Medulla oblongata (tissue), 1 donor: ENCODE measurements around the gene C6orf15.

Experiments used
- DNase-seq: peaks from one replicate; pipeline ENCODE4 v3.0.0-alpha.2; 2015; ENCODE audit errors: extremely low spot score

The C6orf15 gene

DNA sequence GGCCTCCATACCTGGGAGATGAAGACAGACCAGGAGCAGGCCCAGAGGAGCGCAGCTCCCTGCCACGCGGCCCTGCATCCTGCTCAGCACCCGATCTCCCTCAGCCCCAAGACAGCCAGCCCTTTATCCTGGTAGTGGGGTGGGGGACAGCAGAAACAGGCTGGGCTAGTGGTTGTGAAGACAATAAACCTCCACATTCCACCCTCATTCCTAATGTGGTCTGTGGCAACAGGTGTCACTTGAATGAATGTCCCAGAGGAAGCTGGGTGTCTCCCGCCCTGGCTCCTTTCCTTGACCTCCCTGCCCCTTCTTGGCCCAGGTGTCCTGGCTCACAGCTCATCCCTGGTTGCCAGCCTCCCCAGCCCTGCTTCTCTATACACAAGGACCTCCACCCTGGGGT is at the start of gene C6orf15:
C6orf15 (minus strand) TSS at position 98 of the 400 bp plus-strand sequence; CDS start at position 78, 20 bp downstream.
- no peak for DNase-seq

GRCh38 chr6:31161216-31162126 is 49.1 kb upstream of the C6orf15 start:
- DNase-seq: no peak

- no peak for DNase-seq
These were observed 46.8 kb upstream of the C6orf15 start for GRCh38 chr6:31158863-31159855.

- peak; percentile 99 for DNase-seq
These were observed 45.9 kb upstream of the C6orf15 start, which contains the start of gene TCF19 for GRCh38 chr6:31158140-31158862. TSS of gene TCF19 (plus strand) at chr6:31158589. CDS start at chr6:31159470, 881 bp downstream.

DNA sequence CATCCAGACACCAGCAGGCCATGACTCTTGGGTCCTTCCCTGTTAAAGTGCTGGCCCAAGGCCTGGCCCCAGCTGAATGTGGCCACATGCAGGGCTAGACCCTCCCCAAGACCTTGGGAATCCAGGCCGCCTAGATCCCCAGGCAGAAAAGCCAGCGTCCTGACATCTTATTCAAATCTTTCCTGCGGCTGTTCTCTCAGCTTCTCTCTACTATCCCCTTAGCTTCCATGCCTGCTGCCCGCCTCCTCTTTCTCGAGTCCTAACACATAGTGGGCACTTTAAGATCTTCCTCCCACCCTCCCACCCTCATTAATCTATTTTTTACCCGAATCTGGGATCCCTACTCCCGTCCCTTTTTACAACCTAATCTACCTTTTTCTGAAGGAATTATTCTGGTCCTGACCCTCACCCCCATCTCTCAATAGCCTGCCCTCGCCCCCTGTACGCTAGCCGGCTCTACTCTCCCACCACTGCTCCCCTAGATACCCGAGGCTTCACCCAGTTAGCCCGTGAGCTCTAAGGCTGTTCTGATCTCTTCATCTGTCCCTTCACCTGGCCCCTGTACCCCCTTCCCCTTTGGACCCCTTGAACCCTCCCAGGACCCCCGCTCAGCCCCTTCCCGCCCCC is 45.3 kb upstream of the C6orf15 start, which contains the start of gene CCHCR1:
CCHCR1 (minus strand) TSS at position 290 of the 627 bp plus-strand sequence; CDS start at position 88, 202 bp downstream.
- DNase-seq: no peak

GRCh38 chr6:31156641-31157040 is 44.3 kb upstream of the C6orf15 start:
- DNase-seq: no peak

GRCh38 chr6:31154436-31154835 is 42.1 kb upstream of the C6orf15 start:
- no peak for DNase-seq

GRCh38 chr6:31152781-31153180 is 40.4 kb upstream of the C6orf15 start:
- no peak for DNase-seq

DNA sequence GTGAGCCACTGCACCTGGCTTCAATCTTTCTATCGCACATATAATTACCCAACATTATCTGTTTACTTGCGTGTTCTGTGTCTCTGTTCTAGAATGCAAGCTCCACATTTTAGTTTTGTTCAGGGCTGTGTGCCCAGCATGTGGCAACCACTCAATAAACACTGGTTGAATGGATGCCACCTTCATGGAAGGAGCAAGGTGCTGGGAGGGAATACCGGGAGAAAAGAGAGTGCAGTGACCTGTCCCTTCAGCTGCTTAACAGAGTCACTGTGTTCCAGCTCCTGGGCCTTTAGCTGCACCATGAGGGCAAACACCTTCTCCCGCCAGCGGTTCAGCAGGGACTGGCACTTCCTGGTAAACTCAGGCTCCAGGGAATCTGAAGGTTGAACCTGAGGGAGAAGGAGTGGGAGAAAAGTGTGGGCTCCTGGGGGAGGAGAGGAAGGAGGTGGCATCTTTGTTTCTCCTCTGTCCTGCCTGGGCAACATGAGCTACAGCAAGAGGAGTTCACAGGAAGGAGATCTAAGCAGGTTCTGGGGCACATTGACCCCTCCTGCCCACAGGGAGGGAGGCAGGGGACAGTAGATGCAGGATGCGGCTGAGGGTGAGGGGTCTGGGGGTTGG is 37.6 kb upstream of the C6orf15 start:
- DNase-seq: no peak

DNA sequence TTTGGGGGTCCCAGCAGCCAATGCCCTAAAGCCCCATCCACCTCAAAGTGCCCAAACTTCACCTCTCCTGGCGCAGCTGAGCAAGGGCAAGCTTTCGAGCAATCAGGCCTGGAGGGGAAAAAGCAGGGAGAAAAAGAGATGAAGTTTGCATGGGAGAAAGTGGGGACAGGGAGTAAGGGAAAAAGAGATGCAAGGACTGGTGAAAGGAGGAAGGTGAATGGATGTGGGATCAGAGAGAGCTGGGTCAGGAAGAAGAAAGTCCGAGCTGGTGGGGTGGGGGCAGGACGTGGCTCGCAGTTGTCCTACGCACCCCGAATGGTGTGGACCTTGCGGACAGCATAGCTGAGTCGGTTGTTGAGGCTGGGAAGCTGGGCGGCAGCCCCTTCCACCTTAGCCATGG is 33.0 kb upstream of the C6orf15 start:
- no peak for DNase-seq

DNA sequence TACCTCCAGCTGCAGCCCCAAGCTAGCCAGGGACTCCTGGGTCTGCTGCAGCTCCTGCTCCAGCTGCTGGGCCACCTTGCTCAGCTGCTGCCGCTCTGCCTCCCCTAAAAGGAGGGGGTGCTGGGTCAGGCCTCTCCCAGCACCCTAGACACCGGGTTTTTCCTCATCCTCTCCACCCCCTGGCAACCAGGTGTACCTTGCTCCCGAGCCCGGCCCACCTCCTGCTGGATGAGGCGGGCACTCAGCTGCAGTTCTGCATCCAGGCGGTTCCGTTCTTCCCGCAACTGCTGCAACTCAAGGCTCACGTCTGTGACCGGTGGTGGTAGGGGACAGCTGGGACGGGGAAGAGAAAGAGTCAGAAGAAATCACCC is 32.6 kb upstream of the C6orf15 start:
- no peak for DNase-seq

DNA sequence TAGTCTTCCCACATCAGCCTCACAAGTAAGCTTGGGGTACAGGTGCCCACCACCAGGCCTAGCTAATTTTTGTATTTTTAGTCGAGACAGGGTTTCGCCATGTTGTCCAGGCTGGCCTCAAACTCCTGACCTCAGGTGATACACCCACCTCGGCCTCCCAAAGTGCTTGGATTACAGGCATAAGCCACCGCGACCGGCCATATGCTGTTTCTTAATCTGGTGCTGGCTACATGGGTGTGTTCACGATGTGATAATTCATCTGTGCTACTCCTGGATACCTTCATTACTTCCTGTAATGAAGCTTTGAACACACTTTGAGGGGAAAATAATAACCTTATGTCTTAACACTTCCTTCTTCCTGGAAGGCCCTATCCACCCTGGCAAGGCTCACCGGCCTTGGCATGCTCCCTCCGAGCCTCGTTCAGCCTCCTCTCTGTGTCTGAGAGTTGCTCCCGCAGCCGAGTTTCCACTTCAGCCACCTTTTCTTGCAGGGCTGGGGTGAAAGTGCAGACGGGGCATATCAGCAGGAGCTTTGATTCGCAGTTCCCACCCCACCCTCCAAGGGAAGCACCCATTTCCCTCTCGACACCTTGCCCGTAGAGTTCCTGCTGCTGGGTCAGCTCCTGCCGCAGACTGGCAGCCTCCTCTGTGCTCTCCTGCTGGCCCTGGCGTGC is 32.1 kb upstream of the C6orf15 start:
- no peak for DNase-seq

GRCh38 chr6:31143148-31143547 is 30.8 kb upstream of the C6orf15 start:
- DNase-seq: no peak

DNA sequence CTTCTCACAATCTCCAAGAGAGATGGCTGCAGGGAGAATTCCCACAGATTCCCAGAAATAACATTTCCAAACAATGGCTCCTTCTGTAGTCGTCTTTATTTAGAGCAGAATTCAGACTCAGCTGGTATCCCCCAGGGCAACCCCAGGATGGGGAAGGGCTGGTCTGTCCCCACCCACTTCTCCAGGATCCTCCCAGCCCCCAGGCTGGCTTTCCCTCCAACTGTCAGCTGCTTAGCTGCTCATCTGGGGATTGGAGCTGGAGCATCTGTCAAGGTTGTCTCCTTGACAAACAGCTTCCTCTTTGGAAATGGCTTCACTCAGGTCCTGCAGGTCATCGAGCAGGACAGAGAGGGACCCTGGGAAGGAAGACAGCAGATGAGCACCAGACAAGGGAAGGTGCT is 30.0 kb upstream of the C6orf15 start:
- no peak for DNase-seq

DNA sequence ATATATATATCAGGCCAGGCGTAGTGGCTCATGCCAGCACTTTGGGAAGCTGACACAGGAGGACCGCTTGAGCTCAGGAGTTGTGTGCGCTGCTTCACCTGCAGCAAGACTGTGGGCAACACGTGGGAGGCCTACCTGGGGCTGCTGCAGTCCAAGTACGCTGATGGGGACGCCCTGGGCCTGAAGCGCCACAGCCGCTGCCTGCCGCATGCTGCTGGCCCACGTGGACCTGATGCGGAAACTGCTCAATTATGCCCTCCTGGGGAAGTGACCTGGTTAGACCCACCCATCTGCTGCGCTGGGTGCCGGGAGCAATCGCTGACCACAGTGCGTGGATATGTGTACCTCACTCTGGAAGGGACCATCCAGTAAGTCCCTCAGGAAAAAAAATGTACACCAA is 28.3 kb upstream of the C6orf15 start:
- DNase-seq: no peak

- DNase-seq: no peak
These were observed 27.2 kb upstream of the C6orf15 start for GRCh38 chr6:31139599-31139998.

DNA sequence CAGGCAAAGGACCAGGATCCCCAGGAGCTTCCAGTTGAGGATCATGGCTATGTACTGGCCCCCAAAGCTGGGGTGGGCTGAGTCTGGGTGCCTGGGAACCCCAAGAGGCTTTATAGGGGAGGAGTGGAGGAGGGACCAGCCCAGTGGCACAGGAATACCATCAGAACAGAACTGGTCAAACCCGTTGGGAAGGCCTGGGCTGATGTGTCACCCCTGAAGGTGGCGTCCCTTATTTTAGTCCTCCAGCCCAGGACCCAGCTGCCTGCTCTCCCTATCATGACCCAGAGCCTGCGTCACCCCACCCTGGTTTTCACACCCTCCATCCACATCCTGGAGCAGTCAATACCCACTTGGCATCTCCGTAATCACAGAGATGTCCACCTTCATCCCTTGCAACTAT is 26.6 kb upstream of the C6orf15 start, which contains the start of gene PSORS1C2:
PSORS1C2 (minus strand) TSS at position 85 of the 400 bp plus-strand sequence; CDS start at position 45, 40 bp downstream.
- DNase-seq: no peak

DNA sequence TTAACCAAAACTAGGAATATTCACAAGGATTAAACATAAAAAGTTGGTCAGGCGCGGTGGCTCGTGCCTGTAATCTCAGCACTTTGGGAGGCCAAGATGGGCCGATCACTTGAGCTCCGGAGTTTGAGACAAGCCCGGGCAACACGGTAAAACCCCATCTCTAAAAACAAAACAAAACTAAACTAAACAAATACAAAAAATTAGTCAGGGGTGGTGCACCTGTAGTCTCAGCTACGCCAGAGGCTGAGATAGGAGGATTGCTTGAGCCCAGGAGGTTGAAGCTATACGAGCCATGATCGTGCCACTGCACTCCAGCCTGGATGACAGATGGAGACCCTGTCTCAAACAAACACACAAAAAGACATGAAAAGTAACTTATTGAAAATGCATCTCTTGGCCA is 23.3 kb upstream of the C6orf15 start:
- DNase-seq: no peak

DNA sequence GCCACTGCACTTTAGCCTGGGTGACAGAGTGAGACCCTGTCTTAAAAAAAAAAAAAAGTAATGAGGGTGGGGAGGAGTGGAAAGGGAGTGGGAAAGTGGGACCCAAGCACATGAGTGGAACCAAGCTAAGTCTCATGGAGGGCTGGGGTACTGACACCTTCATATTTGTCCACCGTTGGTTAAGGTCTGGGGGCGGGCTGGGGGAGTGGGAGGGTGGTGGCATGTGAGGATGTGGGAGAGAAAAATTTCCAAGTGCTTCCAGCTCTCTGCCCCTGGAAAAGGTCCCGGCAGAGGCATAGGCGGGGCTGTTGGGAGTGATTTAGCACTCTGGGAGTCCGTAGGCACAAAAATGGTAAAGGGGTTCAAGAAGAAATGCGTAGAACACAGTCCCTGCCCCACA is 20.4 kb upstream of the C6orf15 start:
- DNase-seq: no peak

GRCh38 chr6:31131595-31131994 is 19.2 kb upstream of the C6orf15 start:
- no peak for DNase-seq
